ENCODE measurements around the gene CARD18. TPM values are rescaled to one million over a fixed set of nuclear protein-coding genes. Genes with fewer than 3 reads are reported as not detected.

Gene CARD18
- polyA plus RNA-seq (2012; ENCODE audit: missing spikeins), result not detected

- DNase-seq (ENCODE audit: insufficient read length) (no peak), FAIRE-seq (no peak)
- no peak for TF ChIP-seq POLR2AphosphoS5 (IDR thresholded peaks at IDR 0.05; ENCODE audit: low read depth, low read length)
- no peak for TF ChIP-seq TAF1 (IDR thresholded peaks at IDR 0.05; ENCODE audit: borderline replicate concordance, low read depth, low read length)
- no peak for TF ChIP-seq POLR2A (IDR thresholded peaks at IDR 0.05; ENCODE audit: low read depth, low read length)
These were observed at the start of gene CARD18 for GRCh38 chr11:105139669-105140068. TSS of gene CARD18 (minus strand) at chr11:105139769. CDS start at chr11:105139726, 43 bp downstream.

GRCh38 chr11:105183987-105184386 lies 44.4 kb upstream of the CARD18 start:
- DNase-seq (ENCODE audit: insufficient read length) (no peak), FAIRE-seq (no peak)
- TF ChIP-seq POLR2A (IDR thresholded peaks at IDR 0.05; ENCODE audit: low read depth, low read length) (no peak), POLR2AphosphoS5 (IDR thresholded peaks at IDR 0.05; ENCODE audit: low read depth, low read length) (no peak), TAF1 (IDR thresholded peaks at IDR 0.05; ENCODE audit: borderline replicate concordance, low read depth, low read length) (no peak)

- no peak for DNase-seq (ENCODE audit: insufficient read length)
These were observed 43.9 kb upstream of the CARD18 start for GRCh38 chr11:105183426-105183825.

GRCh38 chr11:105181521-105181920 lies 42.0 kb upstream of the CARD18 start:
- TF ChIP-seq TAF1 (IDR thresholded peaks at IDR 0.05; ENCODE audit: borderline replicate concordance, low read depth, low read length) (no peak), POLR2AphosphoS5 (IDR thresholded peaks at IDR 0.05; ENCODE audit: low read depth, low read length) (no peak), POLR2A (IDR thresholded peaks at IDR 0.05; ENCODE audit: low read depth, low read length) (no peak)
- DNase-seq (ENCODE audit: insufficient read length) (no peak), FAIRE-seq (no peak)

More at GRCh38 chr11:105183426-105183825, 43.9 kb upstream of the CARD18 start:
- no peak for FAIRE-seq
- no peak for TF ChIP-seq POLR2AphosphoS5 (IDR thresholded peaks at IDR 0.05; ENCODE audit: low read depth, low read length)
- no peak for TF ChIP-seq TAF1 (IDR thresholded peaks at IDR 0.05; ENCODE audit: borderline replicate concordance, low read depth, low read length)
- TF ChIP-seq POLR2A (IDR thresholded peaks at IDR 0.05; ENCODE audit: low read depth, low read length), result no peak

GRCh38 chr11:105181100-105181499 lies 41.5 kb upstream of the CARD18 start:
- no peak for DNase-seq (ENCODE audit: insufficient read length)
- TF ChIP-seq POLR2A (IDR thresholded peaks at IDR 0.05; ENCODE audit: low read depth, low read length) (no peak), POLR2AphosphoS5 (IDR thresholded peaks at IDR 0.05; ENCODE audit: low read depth, low read length) (no peak), TAF1 (IDR thresholded peaks at IDR 0.05; ENCODE audit: borderline replicate concordance, low read depth, low read length) (no peak)
- FAIRE-seq, result no peak

GRCh38 chr11:105179542-105180278 lies 40.1 kb upstream of the CARD18 start:
- DNase-seq (ENCODE audit: insufficient read length) (no peak), FAIRE-seq (no peak)
- TF ChIP-seq TAF1 (IDR thresholded peaks at IDR 0.05; ENCODE audit: borderline replicate concordance, low read depth, low read length) (no peak), POLR2AphosphoS5 (IDR thresholded peaks at IDR 0.05; ENCODE audit: low read depth, low read length) (no peak), POLR2A (IDR thresholded peaks at IDR 0.05; ENCODE audit: low read depth, low read length) (no peak)

- FAIRE-seq (no peak), DNase-seq (ENCODE audit: insufficient read length) (no peak)
- TF ChIP-seq POLR2A (IDR thresholded peaks at IDR 0.05; ENCODE audit: low read depth, low read length), result no peak
- TF ChIP-seq TAF1 (IDR thresholded peaks at IDR 0.05; ENCODE audit: borderline replicate concordance, low read depth, low read length), result no peak
- no peak for TF ChIP-seq POLR2AphosphoS5 (IDR thresholded peaks at IDR 0.05; ENCODE audit: low read depth, low read length)
These were observed 38.1 kb upstream of the CARD18 start for GRCh38 chr11:105177658-105178057.

GRCh38 chr11:105168457-105168856 lies 28.9 kb upstream of the CARD18 start:
- TF ChIP-seq TAF1 (IDR thresholded peaks at IDR 0.05; ENCODE audit: borderline replicate concordance, low read depth, low read length) (no peak), POLR2A (IDR thresholded peaks at IDR 0.05; ENCODE audit: low read depth, low read length) (no peak), POLR2AphosphoS5 (IDR thresholded peaks at IDR 0.05; ENCODE audit: low read depth, low read length) (no peak)
- DNase-seq (ENCODE audit: insufficient read length), result no peak
- FAIRE-seq, result no peak

GRCh38 chr11:105167244-105167643 lies 27.7 kb upstream of the CARD18 start:
- DNase-seq (ENCODE audit: insufficient read length) (no peak), FAIRE-seq (no peak)
- TF ChIP-seq TAF1 (IDR thresholded peaks at IDR 0.05; ENCODE audit: borderline replicate concordance, low read depth, low read length), result no peak
- TF ChIP-seq POLR2AphosphoS5 (IDR thresholded peaks at IDR 0.05; ENCODE audit: low read depth, low read length), result no peak
- TF ChIP-seq POLR2A (IDR thresholded peaks at IDR 0.05; ENCODE audit: low read depth, low read length), result no peak

- FAIRE-seq (no peak), DNase-seq (ENCODE audit: insufficient read length) (no peak)
- TF ChIP-seq TAF1 (IDR thresholded peaks at IDR 0.05; ENCODE audit: borderline replicate concordance, low read depth, low read length), result no peak
- TF ChIP-seq POLR2AphosphoS5 (IDR thresholded peaks at IDR 0.05; ENCODE audit: low read depth, low read length), result no peak
- no peak for TF ChIP-seq POLR2A (IDR thresholded peaks at IDR 0.05; ENCODE audit: low read depth, low read length)
These were observed 24.6 kb upstream of the CARD18 start for GRCh38 chr11:105164208-105164607.

GRCh38 chr11:105162506-105162905 lies 22.9 kb upstream of the CARD18 start:
- DNase-seq (ENCODE audit: insufficient read length), result no peak
- no peak for FAIRE-seq
- TF ChIP-seq POLR2A (IDR thresholded peaks at IDR 0.05; ENCODE audit: low read depth, low read length) (no peak), POLR2AphosphoS5 (IDR thresholded peaks at IDR 0.05; ENCODE audit: low read depth, low read length) (no peak)

- no peak for FAIRE-seq
- TF ChIP-seq TAF1 (IDR thresholded peaks at IDR 0.05; ENCODE audit: borderline replicate concordance, low read depth, low read length) (no peak), POLR2A (IDR thresholded peaks at IDR 0.05; ENCODE audit: low read depth, low read length) (no peak), POLR2AphosphoS5 (IDR thresholded peaks at IDR 0.05; ENCODE audit: low read depth, low read length) (no peak)
- no peak for DNase-seq (ENCODE audit: insufficient read length)
These were observed 18.9 kb upstream of the CARD18 start for GRCh38 chr11:105158436-105158835.
